Mucosa of descending colon (tissue), 3 donors: Measurements from ENCODE around the gene DKK3. TPM values are rescaled to one million over a fixed set of nuclear protein-coding genes. Genes with fewer than 3 reads are reported as not detected.

Experiments
- ATAC-seq: fragments of 200-7000 bp; cut with Tn5 transposase; one replicate; pipeline ENCODE4 v1.9.1; 2020; ENCODE audit warnings: mild to moderate bottlenecking, moderate library complexity
- DNase-seq, 3 donors: peaks; one replicate each; pipeline ENCODE4 v3.0.0-alpha.2; 2020
- H3K36me3 ChIP-seq: fragments of 200-600 bp; one replicate; pipeline ENCODE4 v1.8.0; 2021; ENCODE audit warnings: low read depth, mild to moderate bottlenecking
- H3K4me1 ChIP-seq: fragments of 200-600 bp; one replicate; pipeline ENCODE4 v1.8.0; 2021; ENCODE audit warnings: low read depth, mild to moderate bottlenecking
- H3K4me3 ChIP-seq: fragments of 200-600 bp; one replicate; pipeline ENCODE4 v1.8.0; 2021; ENCODE audit warnings: mild to moderate bottlenecking
- H3K9me3 ChIP-seq: fragments of 200-600 bp; one replicate; pipeline ENCODE4 v1.8.0; 2021; ENCODE audit warnings: mild to moderate bottlenecking
- intact Hi-C, 2 donors: fragments of 100-400 bp; cut with DNase I in 1 of 2; cut with micrococcal nuclease in 1 of 2; formaldehyde crosslinking; loops; one replicate each; pipeline versions ENCODE4 v1.11.0 to v1.11.1; 2022; cut with DNase I, micrococcal nuclease
- total RNA-seq, 3 donors: library from RNA; stranded (reverse); fragmentation: NEBNext Ultra II Directional in 2 of 3; extraction: Animal tissue kit (Norgen Biotek cat#: 25700) in 2 of 3; gene quantifications; one replicate each; pipeline versions ENCODE4 v1.2.1 to v1.2.4, GENCODE V29; 2021 to 2023
- TF ChIP-seq, protein P1 (sequence below): fragments of 200-600 bp; IDR thresholded peaks from one replicate; pipeline ENCODE4 v1.8.0; 2022; ENCODE audit warnings: antibody characterized with exemption, mild to moderate bottlenecking
- donor health status: DM: no; HTN: no; CAD: no; lungs with moderate emphysema.
- donor health status: DM: no; HTN: no; CAD: no.
- donor health status: DM: no; HTN: yes; CAD: no.

The DKK3 gene
- total RNA-seq, 3 donors from 2014 or later = 9.1 to 52.9 (median 18.9) TPM

DNA sequence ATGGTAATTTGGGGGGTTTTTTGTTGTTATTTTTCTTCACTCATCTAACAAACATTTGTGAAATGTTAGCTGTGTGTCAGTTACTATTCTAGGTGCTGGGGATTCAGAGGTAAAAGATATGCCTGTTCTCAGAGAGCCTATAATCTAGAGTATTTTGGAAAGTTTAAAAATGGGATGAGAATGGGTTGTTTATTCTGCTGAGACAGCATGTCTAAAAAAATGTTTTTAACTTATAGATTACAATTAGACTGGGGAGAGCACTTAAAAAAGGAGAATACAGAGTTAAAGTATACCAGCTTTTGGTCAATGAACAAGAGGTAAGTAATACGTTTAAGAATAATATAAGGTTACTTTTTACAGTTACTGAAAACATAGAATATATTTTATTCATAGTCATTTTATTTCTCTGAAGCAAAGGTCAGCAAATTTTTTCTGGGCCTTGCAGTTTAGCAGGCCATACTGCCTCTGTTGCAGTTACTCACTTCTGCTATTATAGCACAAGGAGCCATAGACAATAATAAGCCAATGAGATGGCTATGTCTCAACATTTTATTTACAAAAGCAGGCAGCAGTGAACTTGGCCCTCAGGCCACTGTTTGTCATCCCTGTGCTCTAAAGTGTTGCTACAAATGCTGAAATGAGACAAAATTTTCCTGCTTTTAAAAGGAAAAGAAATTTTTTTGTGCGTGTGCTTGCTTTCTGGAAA, 60.0 kb downstream of the DKK3 start:
- intact Hi-C loops = no loop called here
- H3K36me3 ChIP-seq = peaks cover 4% of the 10 kb centered on the region
- ATAC-seq = peak; percentile 65

DNA sequence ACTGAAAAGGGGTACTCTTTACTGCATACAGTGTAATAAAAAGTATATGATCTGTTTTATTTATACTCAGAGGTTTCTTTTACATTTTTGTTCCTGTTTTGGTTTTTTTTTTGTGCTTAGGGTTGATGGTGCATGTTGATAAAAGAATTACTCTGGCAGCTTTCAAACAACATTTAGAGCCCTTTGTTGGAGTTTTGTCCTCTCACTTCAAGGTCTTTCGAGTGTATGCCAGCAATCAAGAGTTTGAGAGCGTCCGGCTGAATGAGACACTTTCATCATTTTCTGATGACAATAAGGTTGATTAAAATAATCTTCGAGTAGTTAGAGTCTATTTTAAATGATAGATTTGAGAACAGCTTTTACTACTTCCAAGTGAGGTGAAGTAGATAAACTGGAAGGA, 60.6 kb downstream of the DKK3 start:
- DNase-seq = no peak
- TF ChIP-seq, protein P1, sequence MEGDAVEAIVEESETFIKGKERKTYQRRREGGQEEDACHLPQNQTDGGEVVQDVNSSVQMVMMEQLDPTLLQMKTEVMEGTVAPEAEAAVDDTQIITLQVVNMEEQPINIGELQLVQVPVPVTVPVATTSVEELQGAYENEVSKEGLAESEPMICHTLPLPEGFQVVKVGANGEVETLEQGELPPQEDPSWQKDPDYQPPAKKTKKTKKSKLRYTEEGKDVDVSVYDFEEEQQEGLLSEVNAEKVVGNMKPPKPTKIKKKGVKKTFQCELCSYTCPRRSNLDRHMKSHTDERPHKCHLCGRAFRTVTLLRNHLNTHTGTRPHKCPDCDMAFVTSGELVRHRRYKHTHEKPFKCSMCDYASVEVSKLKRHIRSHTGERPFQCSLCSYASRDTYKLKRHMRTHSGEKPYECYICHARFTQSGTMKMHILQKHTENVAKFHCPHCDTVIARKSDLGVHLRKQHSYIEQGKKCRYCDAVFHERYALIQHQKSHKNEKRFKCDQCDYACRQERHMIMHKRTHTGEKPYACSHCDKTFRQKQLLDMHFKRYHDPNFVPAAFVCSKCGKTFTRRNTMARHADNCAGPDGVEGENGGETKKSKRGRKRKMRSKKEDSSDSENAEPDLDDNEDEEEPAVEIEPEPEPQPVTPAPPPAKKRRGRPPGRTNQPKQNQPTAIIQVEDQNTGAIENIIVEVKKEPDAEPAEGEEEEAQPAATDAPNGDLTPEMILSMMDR = no peak
- intact Hi-C loops = no loop called here
- H3K4me1 ChIP-seq = no peaks in the 10 kb centered on the region
- ATAC-seq = no peak
- no peak overlapping the region for H3K4me3 ChIP-seq
- no peaks in the 10 kb centered on the region for H3K9me3 ChIP-seq
- H3K36me3 ChIP-seq = peaks cover 5% of the 10 kb centered on the region

More for the DNA sequence above, 60.0 kb downstream of the DKK3 start:
- Histone ChIP-seq H3K4me1 (no peaks in the 10 kb centered on the region), H3K4me3 (no peak overlapping the region), H3K9me3 (no peaks in the 10 kb centered on the region)
- no peak for DNase-seq
- TF ChIP-seq, protein P1 = no peak

DNA sequence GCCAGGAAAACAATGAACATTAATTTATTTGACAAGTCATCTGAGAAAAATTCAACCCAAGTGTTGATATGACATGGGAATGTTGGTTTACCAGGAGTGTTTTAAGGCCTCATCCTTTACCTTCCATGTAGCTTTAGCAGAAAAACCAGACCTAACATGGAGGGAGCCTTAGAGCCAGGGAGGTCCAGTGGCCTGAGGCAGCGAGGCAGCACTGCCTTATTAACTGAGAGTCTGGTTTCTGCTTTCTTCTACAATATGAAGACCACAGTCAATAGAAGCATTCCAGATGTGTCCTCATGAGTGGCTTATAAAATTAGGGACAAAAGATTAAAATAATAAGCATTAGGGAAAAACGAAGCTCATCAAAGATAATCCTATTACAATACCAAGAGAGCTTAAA, 61.5 kb downstream of the DKK3 start:
- TF ChIP-seq, protein P1 = no peak
- H3K36me3 ChIP-seq = peaks cover 5% of the 10 kb centered on the region
- H3K9me3 ChIP-seq = no peaks in the 10 kb centered on the region
- DNase-seq (no peak), ATAC-seq (no peak)
- H3K4me1 ChIP-seq = no peaks in the 10 kb centered on the region
- intact Hi-C loops = no loop called here
- no peak overlapping the region for H3K4me3 ChIP-seq

DNA sequence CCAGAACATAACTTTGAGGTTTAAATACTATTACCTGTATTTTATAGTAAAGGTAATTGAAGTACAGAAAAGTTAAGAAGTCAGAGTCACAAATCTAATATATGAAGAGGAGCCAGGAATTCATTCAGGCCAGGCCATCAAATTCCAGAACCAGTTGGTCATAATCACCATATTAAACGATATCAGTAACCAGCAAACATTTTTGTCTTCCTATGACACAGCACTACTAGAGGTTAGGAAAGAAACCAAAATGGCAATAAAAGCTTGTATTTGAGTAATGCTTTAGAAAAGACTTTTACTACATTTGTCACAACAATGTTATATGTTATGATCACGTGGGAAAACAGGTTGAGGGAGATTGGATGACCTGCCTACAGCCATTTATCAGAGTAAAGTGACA, 62.2 kb downstream of the DKK3 start:
- Histone ChIP-seq H3K4me3 (no peak overlapping the region), H3K36me3 (peaks cover 5% of the 10 kb centered on the region), H3K9me3 (no peaks in the 10 kb centered on the region), H3K4me1 (no peaks in the 10 kb centered on the region)
- DNase-seq = no peak
- intact Hi-C loops = no loop called here
- no peak for ATAC-seq
- TF ChIP-seq, protein P1 = no peak

DNA sequence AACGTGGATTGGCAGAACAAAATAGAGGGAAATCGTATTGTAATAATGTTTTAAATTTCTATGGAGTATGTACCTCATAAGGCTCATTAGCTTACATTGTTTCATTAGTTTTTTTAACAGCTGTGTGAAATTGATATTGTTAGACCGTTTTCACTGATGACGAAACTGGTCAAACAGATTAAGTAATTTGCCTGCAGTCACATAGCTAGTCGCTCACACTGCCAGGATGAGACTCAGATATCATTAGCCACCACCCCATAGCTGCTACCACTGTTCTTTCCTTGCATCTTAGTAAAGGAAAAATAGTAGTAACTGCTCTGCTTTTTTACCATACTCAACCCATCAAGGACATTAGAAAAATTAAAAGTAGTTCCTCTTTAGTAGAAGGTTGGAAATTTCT, 64.0 kb downstream of the DKK3 start:
- H3K4me3 ChIP-seq = no peak overlapping the region
- TF ChIP-seq, protein P1 = no peak
- peaks cover 5% of the 10 kb centered on the region for H3K36me3 ChIP-seq
- H3K4me1 ChIP-seq = no peaks in the 10 kb centered on the region
- ATAC-seq = no peak
- H3K9me3 ChIP-seq = no peaks in the 10 kb centered on the region
- no peak for DNase-seq
- intact Hi-C loops = no loop called here

DNA sequence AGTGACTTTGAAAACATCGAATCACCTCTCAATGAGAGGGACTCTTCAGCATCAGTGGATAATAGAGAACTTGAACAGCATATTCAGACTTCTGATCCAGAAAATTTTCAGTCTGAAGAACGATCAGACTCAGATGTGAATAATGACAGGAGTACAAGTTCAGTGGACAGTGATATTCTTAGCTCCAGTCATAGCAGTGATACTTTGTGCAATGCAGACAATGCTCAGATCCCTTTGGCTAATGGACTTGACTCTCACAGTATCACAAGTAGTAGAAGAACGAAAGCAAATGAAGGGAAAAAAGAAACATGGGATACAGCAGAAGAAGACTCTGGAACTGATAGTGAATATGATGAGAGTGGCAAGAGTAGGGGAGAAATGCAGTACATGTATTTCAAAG, 65.8 kb downstream of the DKK3 start:
- ATAC-seq (no peak), DNase-seq (no peak)
- Histone ChIP-seq H3K4me3 (no peak overlapping the region), H3K9me3 (no peaks in the 10 kb centered on the region), H3K36me3 (peaks cover 5% of the 10 kb centered on the region), H3K4me1 (no peaks in the 10 kb centered on the region)
- TF ChIP-seq, protein P1 = no peak
- intact Hi-C loops = no loop called here
